Measurements from ENCODE around the gene CLDN22.

Gene CLDN22

DNA sequence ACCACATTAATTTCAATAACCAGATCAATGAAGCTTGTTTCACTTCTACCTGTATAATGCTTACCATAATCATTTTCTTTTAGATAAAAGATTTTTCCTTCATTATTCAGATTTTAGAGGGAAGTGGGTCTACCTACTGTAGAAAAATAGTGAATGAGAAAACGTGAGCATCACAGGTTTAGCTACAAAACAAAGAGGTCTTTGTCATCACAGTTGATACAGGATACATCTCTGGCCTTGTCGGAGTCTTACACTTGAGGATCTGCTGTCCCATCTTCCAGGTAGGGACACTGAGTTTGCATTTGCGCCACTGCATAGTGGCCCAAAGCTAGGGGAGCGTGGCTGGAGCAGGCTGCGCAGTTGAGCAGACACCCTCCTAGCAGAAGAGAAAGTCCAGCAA lies 1.4 kb upstream of the CLDN22 start:
- DNase-seq (ENCODE audit: low read depth), result no peak

DNA sequence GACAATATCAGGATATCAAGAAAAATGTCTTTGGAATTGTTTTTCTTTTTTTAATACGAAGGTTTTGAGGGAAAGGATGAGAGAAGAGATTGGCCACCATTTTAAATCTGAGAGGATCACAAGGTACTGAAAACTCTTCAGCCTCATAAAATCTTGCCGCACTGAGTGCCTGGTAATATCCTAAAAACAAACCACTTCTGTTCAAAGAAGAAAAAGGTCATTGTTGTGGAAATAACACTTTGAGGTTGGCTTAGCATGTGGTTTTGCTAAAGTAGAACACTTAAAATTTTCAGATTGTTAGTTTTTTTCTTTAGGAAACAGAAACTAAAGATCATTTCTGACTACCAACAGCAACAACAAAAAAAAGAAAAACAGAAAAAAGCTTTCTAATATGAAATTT lies 1.0 kb upstream of the CLDN22 start:
- no peak for DNase-seq (ENCODE audit: low read depth)

GRCh38 chr4:183318656-183319055 lies 1.4 kb downstream of the CLDN22 start:
- no peak for DNase-seq (ENCODE audit: low read depth)

DNA sequence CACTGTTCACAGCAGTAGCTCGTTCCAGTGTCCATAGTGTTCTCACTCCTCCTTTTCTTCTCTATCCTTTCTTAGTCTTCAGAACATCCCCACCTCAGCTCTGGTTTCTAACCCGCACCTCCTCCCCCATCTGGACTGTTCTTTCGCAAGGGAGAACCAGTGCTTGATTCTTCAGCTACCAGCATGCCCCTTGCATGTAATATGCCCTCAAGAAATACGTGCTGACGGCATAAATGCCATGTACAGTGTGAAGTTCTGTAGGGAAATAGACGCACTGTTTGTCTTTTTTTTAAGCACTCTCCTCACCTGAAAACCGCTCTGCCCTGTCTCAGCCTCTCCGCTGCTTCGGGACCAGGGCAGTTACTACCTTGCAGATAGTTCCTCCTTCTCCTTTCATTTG lies 5.3 kb downstream of the CLDN22 start:
- no peak for DNase-seq (ENCODE audit: low read depth)

GRCh38 chr4:183314336-183314735 lies 5.7 kb downstream of the CLDN22 start:
- no peak for DNase-seq (ENCODE audit: low read depth)

DNA sequence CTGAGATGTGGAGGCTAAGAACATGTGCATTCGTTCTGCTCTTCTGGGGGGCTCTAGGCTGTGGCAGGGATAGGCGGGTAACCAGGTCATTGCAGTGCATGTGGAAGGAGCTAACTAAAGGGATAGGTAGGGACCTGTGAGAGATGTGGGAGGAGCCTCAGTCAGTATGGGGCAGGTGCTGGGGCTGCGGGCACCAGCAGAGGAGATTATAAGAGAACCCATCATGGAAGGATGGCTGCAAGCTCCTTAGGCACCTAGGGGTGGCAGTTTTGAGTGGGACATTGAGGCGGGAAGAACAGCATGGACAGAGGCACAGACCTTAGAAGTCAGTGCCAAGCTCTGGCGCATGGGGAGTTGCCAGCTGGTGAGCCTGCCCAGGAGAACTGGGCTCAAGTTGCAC lies 7.2 kb downstream of the CLDN22 start:
- DNase-seq (ENCODE audit: low read depth), result no peak

GRCh38 chr4:183306811-183307210 lies 13.3 kb downstream of the CLDN22 start:
- no peak for DNase-seq (ENCODE audit: low read depth)

DNA sequence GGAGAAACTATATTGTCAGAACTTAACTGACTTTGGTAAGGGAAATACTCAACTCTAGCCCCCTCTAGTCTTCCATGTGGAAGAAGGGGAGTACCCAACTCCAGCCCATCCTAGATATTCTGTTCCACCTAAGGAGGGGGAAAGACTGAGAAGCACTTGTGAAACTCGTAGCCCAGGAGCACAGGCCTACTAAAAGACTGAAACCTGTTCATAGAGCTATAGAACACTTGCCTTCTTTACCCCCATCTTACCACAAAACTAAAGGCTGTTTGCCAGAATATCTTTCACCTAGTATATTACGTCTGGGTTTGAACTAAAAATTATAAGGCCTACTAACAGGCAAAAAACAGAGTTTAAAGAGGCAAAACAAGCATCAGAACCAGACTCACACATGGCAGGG lies 15.5 kb downstream of the CLDN22 start:
- no peak for DNase-seq (ENCODE audit: low read depth)

GRCh38 chr4:183304067-183304466 lies 16.0 kb downstream of the CLDN22 start:
- no peak for DNase-seq (ENCODE audit: low read depth)

- DNase-seq (ENCODE audit: low read depth), result no peak
Measured at GRCh38 chr4:183303301-183303700, 16.8 kb downstream of the CLDN22 start.

DNA sequence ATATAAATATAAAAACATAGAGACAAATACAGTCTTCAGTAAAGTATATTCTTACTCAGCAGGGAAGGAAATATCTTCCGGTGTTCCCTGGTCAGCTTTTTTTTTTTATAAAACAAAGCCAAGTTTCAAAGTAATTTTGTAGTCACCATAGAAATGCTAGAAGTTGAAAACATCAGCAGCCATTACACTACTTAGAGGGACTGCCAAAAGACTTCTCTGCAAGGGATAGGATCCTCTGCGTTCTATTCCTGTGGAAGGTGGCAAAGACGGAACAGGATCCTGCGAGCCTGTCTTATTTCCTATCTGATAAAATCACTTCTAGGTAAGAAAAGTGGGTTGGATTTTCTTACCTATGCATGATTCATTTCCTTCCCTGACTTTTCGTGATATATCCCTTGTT lies 19.4 kb downstream of the CLDN22 start:
- DNase-seq (ENCODE audit: low read depth), result no peak

GRCh38 chr4:183300070-183300469 lies 20.0 kb downstream of the CLDN22 start:
- DNase-seq (ENCODE audit: low read depth), result no peak

DNA sequence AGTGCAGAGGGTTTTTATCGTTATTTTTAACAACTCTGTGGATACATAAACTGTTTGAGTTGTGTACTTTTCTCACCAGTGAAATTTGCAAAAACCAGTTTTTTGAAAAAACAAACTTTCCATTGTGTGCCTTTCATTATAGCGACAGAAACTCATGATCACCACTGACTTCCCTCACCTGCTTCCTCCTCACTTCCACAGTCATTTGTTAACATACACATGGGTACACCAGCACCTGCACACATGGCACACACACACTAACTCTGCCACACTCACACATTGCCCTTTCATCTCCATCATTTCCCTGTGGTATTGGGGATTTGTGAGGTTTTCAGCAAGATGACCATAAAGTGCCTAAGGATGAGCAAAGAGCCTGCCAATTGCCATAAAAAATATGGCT lies 20.6 kb downstream of the CLDN22 start:
- DNase-seq (ENCODE audit: low read depth), result no peak

- no peak for DNase-seq (ENCODE audit: low read depth)
Measured at GRCh38 chr4:183297675-183298074, 22.4 kb downstream of the CLDN22 start.

- DNase-seq (ENCODE audit: low read depth), result no peak
Measured at GRCh38 chr4:183295711-183296110, 24.4 kb downstream of the CLDN22 start.

DNA sequence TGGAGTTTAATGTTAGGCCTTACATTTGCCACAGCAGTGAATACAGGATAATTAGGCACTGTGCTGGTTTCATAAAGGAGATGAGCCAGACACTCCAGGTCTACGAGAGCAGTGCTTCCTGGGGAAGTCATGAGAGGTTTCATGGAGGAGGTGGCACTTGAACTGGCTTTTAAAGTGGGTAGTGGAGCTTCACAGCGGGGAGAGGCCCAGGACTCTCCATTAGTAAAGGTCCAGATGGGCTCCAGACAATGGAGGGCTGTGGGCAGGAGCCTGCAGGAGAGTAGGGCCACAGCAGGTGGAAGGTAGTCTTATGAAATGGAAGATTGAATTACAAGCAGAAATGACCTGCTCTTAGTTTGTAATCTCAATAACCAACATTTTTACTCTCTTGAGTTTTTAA lies 29.0 kb downstream of the CLDN22 start:
- no peak for DNase-seq (ENCODE audit: low read depth)

- no peak for DNase-seq (ENCODE audit: low read depth)
Measured at GRCh38 chr4:183289688-183290087, 30.4 kb downstream of the CLDN22 start.

DNA sequence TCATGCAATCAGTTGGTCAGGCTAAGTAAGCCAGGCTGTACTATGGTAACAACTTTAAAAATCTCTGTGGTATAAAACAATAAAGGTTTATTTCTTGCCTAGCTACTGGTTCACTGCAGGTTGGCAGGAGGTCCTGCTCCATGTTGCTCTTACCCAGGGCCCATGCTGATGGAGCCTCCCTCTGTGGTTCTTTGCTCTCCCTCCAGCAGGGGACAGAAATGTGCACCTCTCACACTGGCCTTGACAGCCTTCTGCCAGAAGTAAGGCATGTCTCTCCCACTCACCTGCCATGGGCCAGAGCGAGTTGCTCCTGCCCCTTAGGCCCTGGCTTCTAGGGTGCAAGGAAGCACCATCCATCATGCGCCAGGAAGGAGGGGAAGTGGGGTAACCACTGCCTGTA lies 31.1 kb downstream of the CLDN22 start:
- no peak for DNase-seq (ENCODE audit: low read depth)

- no peak for DNase-seq (ENCODE audit: low read depth)
Measured at GRCh38 chr4:183287677-183288076, 32.4 kb downstream of the CLDN22 start.

- no peak for DNase-seq (ENCODE audit: low read depth)
Measured at GRCh38 chr4:183287309-183287659, 32.8 kb downstream of the CLDN22 start.

GRCh38 chr4:183286590-183287308 lies 33.3 kb downstream of the CLDN22 start:
- DNase-seq (ENCODE audit: low read depth), result no peak

GRCh38 chr4:183285886-183286285 lies 34.2 kb downstream of the CLDN22 start:
- no peak for DNase-seq (ENCODE audit: low read depth)

- DNase-seq (ENCODE audit: low read depth), result no peak
Measured at GRCh38 chr4:183284965-183285364, 35.1 kb downstream of the CLDN22 start.

GRCh38 chr4:183284258-183284785 lies 35.8 kb downstream of the CLDN22 start:
- no peak for DNase-seq (ENCODE audit: low read depth)

Measured in stimulated activated CD8-positive, alpha-beta memory T cell treated with anti-CD3 and anti-CD28 coated beads, Interleukin-15, amount 100 ng/mL, for 24 hours (primary cell).